ENCODE results near the gene BMERB1. TPM values are rescaled to one million over a fixed set of nuclear protein-coding genes. Genes with fewer than 3 reads are reported as not detected.
"Not testable (repeated sequence)": the region's sequence is repeated elsewhere in the genome, so short reads cannot be mapped to it uniquely, and the experiment has no call there.

BMERB1 gene
- total RNA-seq, 1 donor from 2014 or later = 11.2 TPM

GRCh38 chr16:15557258-15557657 lies 122.9 kb downstream of the BMERB1 start:
- no peak for DNase-seq (ENCODE audit: low read depth in 2 of 2)

- no peak for DNase-seq (ENCODE audit: low read depth in 2 of 2)
These were observed 124.8 kb downstream of the BMERB1 start for GRCh38 chr16:15559176-15559575.

GRCh38 chr16:15564604-15565339 lies 130.4 kb downstream of the BMERB1 start:
- DNase-seq (ENCODE audit: low read depth in 2 of 2) = no peak

- DNase-seq (ENCODE audit: low read depth in 2 of 2) = no peak
These were observed 131.7 kb downstream of the BMERB1 start for GRCh38 chr16:15566095-15566494.

GRCh38 chr16:15567823-15568222 lies 133.4 kb downstream of the BMERB1 start:
- DNase-seq (ENCODE audit: low read depth in 2 of 2) = no peak

- not testable (repeated sequence) for DNase-seq (ENCODE audit: low read depth in 2 of 2)
These were observed 136.3 kb downstream of the BMERB1 start for GRCh38 chr16:15570666-15571065.

- no peak for DNase-seq (ENCODE audit: low read depth in 2 of 2)
These were observed 137.2 kb downstream of the BMERB1 start for GRCh38 chr16:15571557-15571956.

GRCh38 chr16:15572329-15573001 lies 138.1 kb downstream of the BMERB1 start:
- no peak for DNase-seq (ENCODE audit: low read depth in 2 of 2)

GRCh38 chr16:15573274-15573895 lies 139.0 kb downstream of the BMERB1 start:
- no peak for DNase-seq (ENCODE audit: low read depth in 2 of 2)

- DNase-seq (ENCODE audit: low read depth in 2 of 2) = not testable (repeated sequence)
These were observed 139.7 kb downstream of the BMERB1 start for GRCh38 chr16:15573896-15574613.

- DNase-seq (ENCODE audit: low read depth in 2 of 2) = no peak
These were observed 140.2 kb downstream of the BMERB1 start for GRCh38 chr16:15574614-15574948.

GRCh38 chr16:15575293-15576049 lies 141.1 kb downstream of the BMERB1 start:
- DNase-seq (ENCODE audit: low read depth in 2 of 2) = no peak

GRCh38 chr16:15576960-15577958 lies 142.9 kb downstream of the BMERB1 start:
- no peak for DNase-seq (ENCODE audit: low read depth in 2 of 2)

- DNase-seq (ENCODE audit: low read depth in 2 of 2) = no peak
These were observed 144.4 kb downstream of the BMERB1 start for GRCh38 chr16:15578824-15579223.

- DNase-seq (ENCODE audit: low read depth in 2 of 2) = peak in 1 of 2 donors; percentile 49
These were observed 146.9 kb downstream of the BMERB1 start for GRCh38 chr16:15581127-15581815.

- DNase-seq (ENCODE audit: low read depth in 2 of 2) = no peak
These were observed 149.1 kb downstream of the BMERB1 start for GRCh38 chr16:15583526-15583925.

- no peak for DNase-seq (ENCODE audit: low read depth in 2 of 2)
These were observed 151.6 kb downstream of the BMERB1 start for GRCh38 chr16:15585956-15586355.

- DNase-seq (ENCODE audit: low read depth in 2 of 2) = no peak
These were observed 152.3 kb downstream of the BMERB1 start for GRCh38 chr16:15586716-15587115.

GRCh38 chr16:15587152-15587825 lies 152.9 kb downstream of the BMERB1 start:
- no peak for DNase-seq (ENCODE audit: low read depth in 2 of 2)

Data from dermis microvascular lymphatic vessel endothelial cell (primary cell).